NCI-H774 (cell line): ENCODE results near the gene SPACA9.

Experiments used
- DNase-seq: peaks from one replicate; lab custom pipeline; 2025; lab: John Stamatoyannopoulos, UW

The SPACA9 gene

GRCh38 chr9:132863096-132863495, 15.6 kb upstream of the SPACA9 start:
- DNase-seq: no peak

- no peak for DNase-seq
Observed at GRCh38 chr9:132864277-132864676, 14.4 kb upstream of the SPACA9 start.

GRCh38 chr9:132864691-132865090, 14.0 kb upstream of the SPACA9 start:
- no peak for DNase-seq

- DNase-seq: no peak
Observed at GRCh38 chr9:132866898-132867297, 11.8 kb upstream of the SPACA9 start.

GRCh38 chr9:132869266-132869665, 9.4 kb upstream of the SPACA9 start:
- DNase-seq: no peak

GRCh38 chr9:132873403-132873802, 5.3 kb upstream of the SPACA9 start:
- no peak for DNase-seq

GRCh38 chr9:132875159-132875558, 3.5 kb upstream of the SPACA9 start:
- DNase-seq: no peak

GRCh38 chr9:132876849-132877248, 1.8 kb upstream of the SPACA9 start:
- DNase-seq: no peak

GRCh38 chr9:132877458-132877823, 1.3 kb upstream of the SPACA9 start:
- no peak for DNase-seq

GRCh38 chr9:132877824-132878694, 639 bp upstream of the SPACA9 start, which contains the start of gene AK8:
AK8 (minus strand) TSS chr9:132878284; CDS start chr9:132878255, 29 bp downstream.
- DNase-seq: peak; percentile 73

- DNase-seq: no peak
Observed at GRCh38 chr9:132879457-132880323, 992 bp downstream of the SPACA9 start.

GRCh38 chr9:132880324-132880661, 1.6 kb downstream of the SPACA9 start:
- DNase-seq: no peak

- no peak for DNase-seq
Observed at GRCh38 chr9:132881826-132882225, 3.1 kb downstream of the SPACA9 start.

GRCh38 chr9:132882616-132883015, 3.9 kb downstream of the SPACA9 start:
- no peak for DNase-seq

- no peak for DNase-seq
Observed at GRCh38 chr9:132883349-132884294, 4.9 kb downstream of the SPACA9 start.

GRCh38 chr9:132885720-132886333, 7.1 kb downstream of the SPACA9 start:
- no peak for DNase-seq

- no peak for DNase-seq
Observed at GRCh38 chr9:132886334-132886725, 7.6 kb downstream of the SPACA9 start.

- no peak for DNase-seq
Observed at GRCh38 chr9:132887181-132888120, 8.8 kb downstream of the SPACA9 start.

- DNase-seq: no peak
Observed at GRCh38 chr9:132888151-132888550, 9.5 kb downstream of the SPACA9 start.

GRCh38 chr9:132892400-132892799, 13.7 kb downstream of the SPACA9 start:
- no peak for DNase-seq
